UCSD-AML1 (cell line): ENCODE data around the gene PRR5L.
"Not testable (repeated sequence)": the region's sequence is repeated elsewhere in the genome, so short reads cannot be mapped to it uniquely, and the experiment has no call there.

Experiments used
- DNase-seq: peaks from one replicate; lab custom pipeline; 2025; ENCODE audit not compliant: unreplicated experiment; lab: John Stamatoyannopoulos, UW

Gene PRR5L

DNA sequence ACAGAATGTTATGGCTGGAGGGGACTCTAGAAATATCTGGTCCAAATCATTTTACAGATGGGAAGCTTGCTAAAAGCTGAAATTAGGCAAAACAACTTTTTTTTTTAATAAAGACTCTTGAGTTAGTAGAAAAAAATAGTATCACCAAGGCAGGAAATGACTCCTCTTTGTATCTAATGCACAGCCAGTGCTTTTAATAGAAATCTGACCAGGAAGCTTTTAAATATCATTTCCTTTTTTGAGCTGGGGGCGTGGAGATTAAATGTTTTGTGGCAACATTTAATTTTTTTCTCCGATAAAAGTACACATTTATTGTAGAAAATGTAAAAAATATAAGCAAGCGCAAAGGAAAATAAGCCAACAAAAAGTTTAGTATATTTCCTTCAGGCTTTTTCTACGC lies 191.5 kb downstream of the PRR5L start:
- DNase-seq: no peak

DNA sequence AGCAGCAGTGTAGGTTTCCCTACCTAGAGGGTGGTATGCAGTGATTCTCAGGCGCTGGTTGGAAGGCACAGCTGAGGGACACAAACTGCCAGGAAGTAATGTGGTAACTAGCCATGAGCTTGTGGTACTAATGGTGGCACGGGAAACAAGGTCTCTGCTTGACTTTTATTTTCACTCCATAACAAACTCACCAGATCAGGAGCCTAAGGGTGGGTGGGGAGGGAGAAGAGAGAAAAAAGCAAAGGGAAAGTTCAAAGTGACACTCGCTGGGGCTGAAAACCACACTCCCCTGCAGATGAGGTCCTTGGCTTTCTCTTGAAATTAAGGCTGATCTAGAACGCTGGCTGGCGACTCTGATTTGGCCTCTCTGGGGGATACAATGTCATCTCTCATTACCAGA lies 192.0 kb downstream of the PRR5L start:
- no peak for DNase-seq

DNA sequence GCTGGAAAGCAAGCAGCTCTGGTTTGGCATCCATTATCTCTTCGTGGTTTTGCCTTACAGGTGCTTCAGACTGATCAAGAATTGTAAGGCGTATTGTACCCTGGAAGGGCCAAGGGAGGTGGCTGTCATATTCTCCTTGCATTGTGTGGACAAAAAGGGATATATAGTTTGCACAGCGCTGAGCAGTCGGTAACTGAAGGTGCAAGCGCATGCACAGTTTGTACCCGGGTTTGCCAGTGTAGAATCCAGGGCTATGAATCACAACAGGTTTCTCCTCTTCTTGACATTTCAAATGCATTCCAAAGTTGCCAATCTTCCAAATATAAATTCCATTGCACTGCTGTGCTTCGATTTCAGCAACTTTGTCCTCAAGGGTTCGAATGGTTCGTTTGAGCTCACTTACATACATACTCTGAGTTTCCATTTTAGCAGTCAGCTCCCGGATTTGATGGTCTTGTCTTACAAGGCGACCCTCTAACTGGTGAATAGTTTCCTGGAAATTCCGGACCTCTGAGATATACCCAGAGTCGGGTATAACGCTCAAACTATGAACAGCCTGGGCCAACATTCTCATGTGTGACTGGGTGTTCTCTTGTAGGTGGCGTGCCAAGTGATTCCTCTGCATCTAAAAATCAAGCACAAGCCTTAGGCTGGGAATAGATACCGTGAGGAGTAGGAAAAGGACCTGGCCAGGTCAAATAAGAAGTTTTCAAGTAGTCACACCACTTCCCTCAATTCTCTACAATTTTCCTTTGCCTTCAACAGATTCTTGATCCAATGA lies 194.1 kb downstream of the PRR5L start:
- no peak for DNase-seq

DNA sequence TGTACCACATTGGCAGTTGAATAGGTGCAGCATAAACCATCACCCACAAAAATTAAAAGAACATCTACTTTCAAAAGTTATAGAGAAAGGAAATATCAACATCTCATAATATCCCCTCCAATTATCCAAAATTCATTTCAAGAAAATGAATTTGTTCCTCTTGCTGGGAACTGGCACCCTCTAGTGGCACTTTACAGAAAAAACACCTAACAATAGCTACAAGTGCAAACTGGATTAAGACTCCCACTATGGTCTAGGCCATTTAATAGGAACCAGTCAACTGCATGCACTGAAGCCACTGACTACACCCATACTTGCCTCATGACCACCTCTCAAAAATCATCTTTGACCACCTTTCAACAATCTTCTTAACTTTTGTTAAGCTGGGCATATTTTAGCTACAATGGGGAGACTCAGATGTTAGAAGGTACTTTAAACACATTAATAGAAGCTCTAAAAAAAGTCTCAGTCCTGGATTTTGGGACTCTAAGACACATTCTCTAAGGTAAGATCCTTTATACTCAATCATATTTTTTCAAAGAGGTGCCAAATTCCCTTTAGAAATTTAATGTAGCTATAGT lies 196.7 kb downstream of the PRR5L start:
- DNase-seq: no peak

DNA sequence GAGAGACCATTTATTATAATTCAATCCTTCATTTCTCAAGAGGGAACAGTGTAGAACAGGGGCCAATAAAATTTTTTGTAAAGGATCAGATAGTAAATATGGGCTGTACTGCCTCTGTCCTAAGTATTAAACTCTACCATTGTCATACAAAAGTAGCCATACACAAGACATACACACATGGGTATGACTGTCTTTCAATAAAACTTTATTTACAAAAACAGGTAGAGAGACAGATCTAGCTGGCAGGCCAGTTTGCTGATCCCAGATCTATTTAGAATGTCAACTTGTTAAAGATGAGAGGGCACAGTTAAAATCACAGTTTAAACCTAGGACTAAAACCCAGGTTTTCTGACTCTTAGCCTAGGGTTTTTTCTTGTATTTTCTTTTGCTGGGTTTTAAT lies 197.2 kb downstream of the PRR5L start:
- DNase-seq: no peak

DNA sequence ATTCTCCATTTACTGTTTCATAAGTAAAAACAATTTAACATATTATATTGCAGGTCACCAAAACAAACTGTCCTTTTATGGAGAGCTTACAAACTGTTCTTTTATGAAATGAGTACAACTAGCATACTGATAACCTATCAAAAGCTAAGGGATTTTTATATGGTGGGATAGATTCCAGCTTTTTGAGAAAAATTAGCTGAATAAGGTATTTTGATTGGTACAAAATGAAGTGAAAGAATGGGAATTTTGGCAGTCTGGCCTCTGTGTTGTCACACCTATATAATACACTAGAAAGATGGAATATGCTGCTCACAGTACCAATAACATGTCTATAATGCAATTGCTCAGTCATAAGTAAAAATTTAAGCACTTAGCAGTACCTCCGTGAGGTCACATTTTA lies 202.6 kb downstream of the PRR5L start:
- no peak for DNase-seq

DNA sequence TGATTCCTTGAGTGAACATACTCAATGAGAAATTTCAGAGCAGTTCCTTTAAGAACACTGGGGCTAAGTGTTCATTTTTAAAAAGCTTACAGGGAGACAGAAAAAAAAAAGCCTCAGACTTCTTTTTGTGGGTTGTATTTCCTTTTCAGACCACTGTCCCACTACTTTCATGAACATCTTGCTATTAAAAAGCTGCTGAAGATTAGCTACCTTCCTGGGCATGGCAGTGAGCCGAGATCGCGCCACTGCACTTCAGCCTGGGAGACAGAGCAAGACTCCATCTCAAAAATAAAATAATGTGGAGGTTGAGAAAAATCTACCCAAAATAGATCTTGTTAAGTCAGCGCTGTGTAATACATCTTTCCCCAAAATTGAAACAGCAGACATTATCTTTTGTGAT lies 203.2 kb downstream of the PRR5L start:
- DNase-seq: no peak

DNA sequence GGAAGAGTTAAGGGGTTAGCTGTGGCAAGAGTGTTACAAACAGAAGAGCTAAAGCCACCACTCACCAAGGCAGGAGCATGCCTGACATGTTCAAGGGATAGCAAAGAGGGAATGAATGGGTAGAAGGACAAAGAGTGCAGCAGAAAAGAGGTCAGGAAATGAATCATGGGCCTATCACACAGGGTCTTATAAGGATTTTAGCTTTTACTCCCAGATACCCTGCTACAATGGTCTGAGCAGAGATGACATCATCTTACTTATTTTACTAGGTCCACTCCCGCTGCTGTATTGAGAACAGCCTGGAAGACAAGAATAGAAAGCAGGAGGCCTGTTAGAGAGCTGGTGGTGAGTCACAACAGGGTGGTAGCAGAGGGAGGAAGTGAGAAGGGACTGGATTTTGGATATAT lies 204.2 kb downstream of the PRR5L start:
- DNase-seq: no peak

DNA sequence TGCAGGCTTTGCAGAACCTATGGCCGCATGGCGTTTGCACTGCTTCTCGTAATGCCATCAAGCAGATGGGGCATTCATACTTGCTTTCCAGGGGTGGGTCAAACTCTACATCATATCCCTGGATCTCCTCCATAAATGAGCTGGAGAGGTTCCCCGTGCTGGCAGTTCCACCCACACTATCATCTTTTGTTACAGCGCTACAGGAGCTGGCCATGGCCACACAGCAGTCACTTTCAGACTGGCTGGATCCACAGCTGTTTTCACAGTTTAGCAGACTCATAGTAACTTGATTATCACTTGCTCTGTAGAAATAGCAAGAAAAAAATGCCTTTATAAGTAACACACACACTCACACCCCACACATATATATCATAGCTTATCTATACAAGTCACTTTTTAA lies 205.1 kb downstream of the PRR5L start:
- no peak for DNase-seq

DNA sequence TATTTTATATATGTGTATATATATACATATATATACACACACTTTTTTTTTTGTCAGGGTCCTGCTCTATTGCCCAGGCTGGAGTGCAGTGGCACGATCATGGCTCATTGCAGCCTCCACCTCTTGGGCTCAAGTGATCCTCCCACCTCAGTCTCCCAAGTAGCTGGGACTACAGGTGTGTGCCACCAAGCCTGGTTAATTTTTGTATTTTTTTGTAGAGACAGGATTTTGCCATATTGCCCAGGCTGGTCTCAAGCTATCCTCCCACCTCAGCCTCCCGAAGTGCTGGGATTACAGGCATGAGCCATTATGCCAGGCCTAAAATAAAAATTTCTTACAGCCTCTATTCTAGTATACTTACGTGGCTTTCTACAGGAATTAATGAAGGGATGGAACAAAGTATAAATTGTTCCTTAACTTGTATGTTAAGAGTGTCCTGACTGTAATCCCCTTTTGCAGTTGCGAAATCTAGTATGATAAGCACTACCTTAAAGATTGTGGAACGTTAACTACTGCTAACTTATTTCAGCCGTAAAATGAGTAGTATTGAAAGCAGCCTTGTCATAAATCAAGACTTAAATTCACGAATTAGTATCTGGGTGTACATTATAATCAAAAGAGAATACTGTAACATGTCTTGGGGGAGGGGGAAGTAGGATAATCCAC lies 211.9 kb downstream of the PRR5L start:
- DNase-seq: no peak

DNA sequence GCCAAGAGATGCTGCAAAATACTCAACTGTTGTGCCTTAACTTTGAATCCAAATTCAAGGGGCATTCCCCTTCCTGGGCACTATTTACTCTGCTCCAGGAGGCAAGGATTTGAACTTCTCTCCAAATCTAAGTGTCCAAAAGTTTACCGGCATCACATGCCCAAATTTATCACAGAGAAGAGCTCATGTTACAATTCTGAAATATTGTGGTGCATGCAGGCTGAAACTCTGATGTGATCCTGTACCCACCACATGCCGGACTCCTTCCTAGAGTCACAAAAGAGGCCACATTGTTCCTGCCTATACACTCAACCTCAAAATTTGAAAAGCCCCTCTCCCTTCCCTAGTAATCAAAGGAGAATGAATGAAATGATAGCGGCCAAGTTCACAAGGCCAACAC lies 212.7 kb downstream of the PRR5L start:
- no peak for DNase-seq

DNA sequence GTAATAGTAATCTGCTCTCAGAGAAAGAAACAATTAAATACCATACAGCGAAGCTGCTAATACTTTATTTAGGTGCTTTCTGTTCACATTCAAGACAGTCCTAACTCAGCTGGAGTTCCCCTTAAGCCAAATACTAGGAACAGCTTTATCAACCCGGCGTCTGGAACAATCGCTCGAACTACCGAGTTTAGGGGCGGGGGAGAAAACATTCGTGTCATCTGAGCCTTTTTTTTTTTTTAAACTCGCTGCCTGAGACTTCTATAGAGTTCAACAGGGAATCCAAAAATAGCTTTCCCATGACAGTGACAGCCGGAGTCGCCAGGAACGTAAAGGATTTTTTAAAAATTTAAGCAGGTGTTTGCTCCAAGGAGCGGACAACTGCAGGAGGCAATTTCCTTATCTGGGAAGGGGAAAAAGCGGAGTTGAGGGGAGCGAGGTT lies 213.1 kb downstream of the PRR5L start:
- peak; percentile 43 for DNase-seq

DNA sequence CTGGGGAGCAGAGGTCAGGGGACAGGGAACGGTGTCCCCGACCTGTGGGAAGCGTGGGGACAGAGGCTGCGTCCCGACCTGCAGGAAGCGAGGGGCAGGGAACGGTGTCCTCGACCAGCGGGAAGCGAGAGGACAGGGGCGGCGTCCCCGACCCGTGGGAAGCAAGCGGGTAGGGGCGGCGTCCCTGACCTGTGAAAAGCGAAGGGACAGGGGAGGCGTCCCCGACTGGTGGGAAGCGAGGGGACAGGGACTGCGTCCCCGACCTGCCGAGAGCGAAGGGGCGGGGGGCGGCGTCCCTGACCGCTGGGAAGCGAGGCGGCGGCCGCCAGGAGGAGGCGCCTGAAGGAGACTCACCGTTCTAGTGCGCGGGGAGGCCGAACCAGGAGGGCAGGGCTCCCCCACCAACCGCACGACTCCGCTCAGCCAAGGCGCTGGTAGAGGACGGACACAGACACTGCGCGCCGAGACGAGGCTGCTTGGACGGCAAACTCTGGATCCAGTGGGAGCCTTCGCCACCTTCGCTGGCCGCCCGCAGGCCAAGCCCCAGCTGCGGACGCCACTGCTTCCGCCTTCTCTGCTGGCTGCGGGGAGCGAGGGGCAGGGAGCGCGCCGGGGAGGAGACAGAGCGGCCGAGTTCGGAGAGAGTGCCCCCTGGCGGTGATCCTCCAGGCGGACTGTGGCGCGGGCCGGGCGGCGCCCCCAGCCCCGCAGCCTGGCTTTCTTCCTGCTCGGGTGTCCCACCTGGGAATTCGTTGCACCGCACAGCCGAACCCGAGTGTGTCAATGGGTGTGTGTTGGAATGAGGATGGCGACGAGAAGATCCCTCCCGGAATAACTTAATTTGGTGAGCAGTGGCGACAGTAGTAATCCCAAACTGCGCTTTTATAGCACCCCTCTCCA lies 213.9 kb downstream of the PRR5L start, which contains the start of gene TRAF6:
Gene TRAF6, minus strand, starts transcription at position 579 of the 900 bp plus-strand sequence. CDS start 8,757 bp downstream, outside the sequence.
- DNase-seq: peak; percentile 89

DNA sequence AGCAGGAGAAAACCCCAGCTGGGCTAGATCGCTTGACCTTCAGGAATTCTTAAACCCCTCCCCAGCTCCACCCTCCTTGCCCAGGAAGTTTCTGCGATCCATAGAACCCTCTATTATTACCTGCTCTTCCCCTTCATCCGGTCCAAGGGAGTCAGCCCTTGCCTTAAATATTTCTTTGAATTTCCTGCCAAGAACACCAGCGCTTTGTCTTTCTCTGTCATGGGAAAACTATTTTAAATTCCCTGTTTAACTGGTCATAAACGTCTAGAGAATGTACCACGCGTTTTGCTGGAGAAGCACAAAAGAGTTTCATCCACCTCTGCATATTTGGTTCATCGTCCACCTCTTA lies 214.5 kb downstream of the PRR5L start:
- DNase-seq: no peak

DNA sequence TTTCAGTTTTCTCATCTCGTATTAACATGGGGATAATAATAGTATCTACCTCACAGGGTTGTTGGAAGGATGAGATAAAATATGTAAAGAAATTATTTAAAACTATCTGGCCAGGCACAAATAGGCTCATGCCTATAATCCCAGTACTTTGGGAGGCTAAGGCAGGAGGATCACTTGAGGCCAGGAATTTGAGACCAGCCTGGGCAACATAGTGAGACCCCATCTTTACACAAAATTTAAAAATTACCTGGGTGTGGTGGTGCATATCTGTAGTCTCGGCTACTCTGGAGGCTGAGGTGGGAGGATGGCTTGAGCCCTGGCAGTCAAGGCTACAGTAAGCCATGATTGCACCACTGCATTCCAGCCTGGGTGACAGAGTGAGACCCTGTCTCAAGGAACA lies 215.0 kb downstream of the PRR5L start:
- DNase-seq: not testable (repeated sequence)

DNA sequence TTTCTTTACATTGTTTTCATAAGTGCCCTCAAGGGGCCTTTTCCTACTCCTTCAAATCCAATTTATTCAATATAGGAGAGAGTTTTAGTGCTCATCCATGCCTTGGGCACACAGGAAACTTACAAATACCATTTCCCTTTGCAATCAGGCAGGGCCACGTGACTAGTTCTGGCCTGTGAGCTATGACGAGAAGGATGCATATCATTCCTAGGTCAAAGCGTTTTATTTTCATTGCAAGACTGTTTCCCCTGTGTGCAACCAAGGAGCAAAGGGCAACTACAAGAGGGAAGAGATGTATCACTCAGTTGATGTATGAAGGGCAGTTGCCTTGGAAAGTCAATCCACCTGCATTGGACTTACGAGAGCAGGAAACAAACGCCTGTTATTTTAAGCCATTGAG lies 215.9 kb downstream of the PRR5L start:
- DNase-seq: no peak

DNA sequence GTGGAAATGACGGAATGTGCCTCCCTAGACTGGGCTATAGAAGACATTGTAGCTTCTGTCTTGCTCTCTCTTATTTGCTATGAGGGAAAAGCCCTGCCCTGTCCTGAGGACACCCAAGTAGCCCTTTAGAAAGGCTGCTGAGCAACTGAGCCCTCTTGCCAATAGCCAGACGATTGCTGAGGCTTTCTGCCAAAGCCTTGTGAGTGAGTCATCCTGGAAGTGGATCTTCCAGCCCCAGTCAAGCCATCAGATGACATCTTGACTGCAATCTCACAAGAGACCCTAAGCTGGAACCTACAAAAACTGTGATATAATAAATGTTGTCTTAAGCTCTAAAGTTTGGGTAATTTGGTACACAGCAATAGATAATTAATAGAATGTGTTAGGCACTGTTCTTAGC lies 217.9 kb downstream of the PRR5L start:
- DNase-seq: no peak
